ENCODE data around the gene TNIP3.

Gene TNIP3

DNA sequence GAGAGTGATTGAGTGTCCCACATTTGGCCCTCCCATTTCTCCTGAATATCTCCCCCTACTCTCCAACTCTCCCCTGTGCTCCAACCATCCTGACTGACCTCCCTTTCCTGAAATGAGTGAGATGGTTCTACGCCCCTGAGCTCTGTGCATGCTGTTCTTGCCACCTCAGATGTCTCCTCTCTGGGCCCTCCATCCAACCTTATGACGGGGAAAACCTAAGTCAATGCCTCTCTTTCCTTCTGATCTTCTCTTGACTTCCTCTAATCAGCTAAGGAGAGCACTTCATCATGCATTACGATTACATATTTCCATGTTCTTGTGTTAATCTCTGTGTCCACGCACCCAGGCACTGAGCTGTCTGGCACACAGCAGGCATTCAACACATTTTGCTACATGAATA is 1.1 kb upstream of the TNIP3 start:
- no peak for DNase-seq (ENCODE audit: low read depth)
- no peak overlapping the region for H3K4me3 ChIP-seq (replicated peaks; ENCODE audit: low read depth, low read length)
- TF ChIP-seq, protein P1, sequence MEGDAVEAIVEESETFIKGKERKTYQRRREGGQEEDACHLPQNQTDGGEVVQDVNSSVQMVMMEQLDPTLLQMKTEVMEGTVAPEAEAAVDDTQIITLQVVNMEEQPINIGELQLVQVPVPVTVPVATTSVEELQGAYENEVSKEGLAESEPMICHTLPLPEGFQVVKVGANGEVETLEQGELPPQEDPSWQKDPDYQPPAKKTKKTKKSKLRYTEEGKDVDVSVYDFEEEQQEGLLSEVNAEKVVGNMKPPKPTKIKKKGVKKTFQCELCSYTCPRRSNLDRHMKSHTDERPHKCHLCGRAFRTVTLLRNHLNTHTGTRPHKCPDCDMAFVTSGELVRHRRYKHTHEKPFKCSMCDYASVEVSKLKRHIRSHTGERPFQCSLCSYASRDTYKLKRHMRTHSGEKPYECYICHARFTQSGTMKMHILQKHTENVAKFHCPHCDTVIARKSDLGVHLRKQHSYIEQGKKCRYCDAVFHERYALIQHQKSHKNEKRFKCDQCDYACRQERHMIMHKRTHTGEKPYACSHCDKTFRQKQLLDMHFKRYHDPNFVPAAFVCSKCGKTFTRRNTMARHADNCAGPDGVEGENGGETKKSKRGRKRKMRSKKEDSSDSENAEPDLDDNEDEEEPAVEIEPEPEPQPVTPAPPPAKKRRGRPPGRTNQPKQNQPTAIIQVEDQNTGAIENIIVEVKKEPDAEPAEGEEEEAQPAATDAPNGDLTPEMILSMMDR (IDR thresholded peaks at IDR 0.05; ENCODE audit: low read length, missing control alignments): no peak

DNA sequence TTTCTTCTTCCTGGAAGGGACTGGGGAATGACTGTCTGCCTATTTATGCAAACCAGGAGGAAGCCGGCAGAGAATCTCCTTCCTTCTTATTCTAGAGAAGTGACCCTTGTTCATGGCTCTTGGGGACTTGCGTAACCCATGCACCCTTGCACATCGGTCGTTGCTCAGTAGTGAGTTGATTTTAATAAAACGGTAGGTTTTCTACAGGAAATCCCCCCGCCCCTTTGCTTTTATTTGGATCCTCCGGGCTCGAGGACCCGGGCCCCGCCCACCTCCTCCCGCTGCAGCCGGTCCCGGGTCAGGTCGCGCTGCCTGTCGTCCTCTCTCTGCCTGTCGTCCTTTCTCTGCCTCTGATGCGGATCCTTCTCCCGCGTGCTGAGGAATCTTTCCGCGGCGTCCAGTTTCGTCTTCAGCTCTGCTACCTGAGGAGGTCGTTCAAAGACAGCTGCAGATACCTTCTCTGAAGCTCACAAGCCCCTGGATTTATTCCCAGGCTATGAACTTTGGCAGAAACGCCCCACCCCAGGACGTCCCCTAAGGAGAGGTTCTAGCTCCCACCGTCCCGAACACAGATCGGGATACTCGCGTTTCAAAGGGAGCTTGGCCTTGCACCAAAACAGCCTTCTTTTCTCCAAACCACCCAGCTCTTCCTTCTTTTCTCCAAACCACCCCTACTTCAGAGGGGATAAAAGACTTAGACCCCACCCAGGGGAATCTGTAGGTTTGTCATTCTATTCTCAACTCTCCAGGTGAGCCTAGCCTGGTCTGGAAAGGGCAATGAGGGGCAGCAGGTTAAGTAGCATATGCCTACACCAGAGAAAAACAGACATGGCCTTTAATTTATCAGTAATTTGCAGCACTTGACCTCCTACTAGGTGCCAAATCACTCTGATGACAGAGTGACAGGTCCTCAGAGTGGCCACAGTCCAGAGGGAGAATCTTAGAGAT is 7.0 kb downstream of the TNIP3 start:
- peak overlapping the region; percentile 56 for H3K4me3 ChIP-seq (replicated peaks; ENCODE audit: low read depth, low read length)
- peak; percentile 42 for DNase-seq (ENCODE audit: low read depth)
- TF ChIP-seq, protein P1 (IDR thresholded peaks at IDR 0.05; ENCODE audit: low read length, missing control alignments): no peak

DNA sequence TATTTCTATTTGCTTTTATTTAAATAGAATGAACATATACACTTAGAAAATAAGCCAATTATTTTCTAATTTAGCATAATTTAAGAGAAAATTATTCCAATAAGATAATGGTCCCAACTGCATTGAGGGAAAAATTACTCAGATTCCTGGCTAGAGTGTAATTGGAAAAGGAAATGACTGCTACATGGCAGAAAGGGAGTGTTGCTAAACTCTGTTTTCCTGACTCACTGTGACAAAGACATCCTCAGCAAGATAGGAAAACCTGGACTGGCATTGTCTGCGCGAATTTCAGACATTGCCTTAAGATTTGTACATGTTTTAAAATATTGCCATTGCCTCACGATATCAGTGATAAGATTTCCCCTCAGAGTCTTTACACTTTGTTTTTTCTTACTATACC is 8.2 kb downstream of the TNIP3 start:
- TF ChIP-seq, protein P1 (IDR thresholded peaks at IDR 0.05; ENCODE audit: low read length, missing control alignments): no peak
- DNase-seq (ENCODE audit: low read depth): peak; percentile 96
- H3K4me3 ChIP-seq (replicated peaks; ENCODE audit: low read depth, low read length): peak overlapping the region; percentile 56

DNA sequence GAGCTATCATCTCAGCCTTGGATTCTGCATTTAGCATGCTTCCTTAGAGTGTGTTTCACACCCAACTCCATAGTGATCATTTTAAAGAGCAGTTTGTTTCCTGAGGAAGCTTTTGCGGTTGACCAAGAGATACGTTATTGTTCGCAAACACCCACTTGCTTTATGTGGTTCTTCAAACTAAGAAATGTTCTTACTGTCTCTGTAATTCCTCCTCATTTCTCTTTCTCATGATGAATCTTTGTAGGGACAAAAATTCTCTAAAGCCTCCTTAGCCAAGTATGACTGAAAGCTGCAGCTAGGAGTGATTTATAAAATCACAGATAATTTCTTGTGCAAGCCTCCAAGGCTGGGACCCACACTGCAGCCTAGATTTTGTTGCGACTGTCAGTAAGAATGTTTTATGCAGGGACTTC is 10.0 kb downstream of the TNIP3 start:
- H3K4me3 ChIP-seq (replicated peaks; ENCODE audit: low read depth, low read length): no peak overlapping the region
- DNase-seq (ENCODE audit: low read depth): no peak
- TF ChIP-seq, protein P1 (IDR thresholded peaks at IDR 0.05; ENCODE audit: low read length, missing control alignments): no peak

DNA sequence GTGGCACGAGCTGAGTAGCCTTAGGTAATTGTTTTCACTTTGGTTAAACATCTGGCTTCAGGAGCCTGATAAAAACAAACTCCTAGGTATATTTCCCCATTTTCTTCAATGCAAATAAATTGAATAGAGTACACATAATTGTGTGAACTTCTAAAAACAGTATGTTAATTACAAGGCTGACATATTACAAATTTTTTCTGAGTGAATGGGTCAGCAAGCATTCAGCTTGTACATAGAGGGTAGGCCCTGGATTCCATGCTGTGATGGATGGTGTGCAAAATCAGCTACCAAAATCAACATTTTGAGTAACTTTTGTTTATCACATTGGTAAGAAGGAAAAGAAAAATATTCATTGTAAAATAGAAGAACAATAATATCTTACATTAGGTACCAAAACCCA is 12.2 kb downstream of the TNIP3 start:
- H3K4me3 ChIP-seq (replicated peaks; ENCODE audit: low read depth, low read length): no peak overlapping the region
- TF ChIP-seq, protein P1 (IDR thresholded peaks at IDR 0.05; ENCODE audit: low read length, missing control alignments): no peak
- no peak for DNase-seq (ENCODE audit: low read depth)

DNA sequence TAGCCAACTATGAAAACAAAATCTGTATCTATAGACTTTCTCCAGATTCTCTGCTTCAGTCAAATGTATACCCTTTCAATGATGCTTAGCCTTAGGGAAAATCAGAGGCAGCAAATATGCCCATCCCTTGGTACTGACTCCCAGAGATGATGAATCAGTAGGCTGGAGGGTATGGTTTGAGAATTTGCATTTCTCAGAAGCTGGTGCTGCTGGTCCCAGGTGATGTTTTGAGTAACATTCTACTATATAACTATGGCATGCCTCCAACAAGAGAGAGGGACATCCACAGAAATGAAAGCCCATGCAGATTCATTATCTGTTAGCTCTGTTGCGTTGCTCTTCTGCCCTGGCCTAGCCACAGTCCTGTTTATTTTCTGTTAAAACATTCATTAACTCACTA is 13.6 kb downstream of the TNIP3 start:
- TF ChIP-seq, protein P1 (IDR thresholded peaks at IDR 0.05; ENCODE audit: low read length, missing control alignments): no peak
- H3K4me3 ChIP-seq (replicated peaks; ENCODE audit: low read depth, low read length): no peak overlapping the region
- DNase-seq (ENCODE audit: low read depth): no peak

Measured in fibroblast of pulmonary artery (primary cell).